SU-DHL-6 (cell line): ENCODE data around the gene INSR.

ENCODE experiments used
- CTCF ChIP-seq: fragments of 200-600 bp; sonication (generic); IDR thresholded peaks from one replicate; pipeline ENCODE4 v1.5.1; 2017; ENCODE audit warnings: antibody characterized with exemption, mild to moderate bottlenecking, low read length, moderate library complexity; ENCODE audit not compliant: insufficient read depth, poor library complexity, severe bottlenecking
- EZH2phosphoT487 ChIP-seq: fragments of 200-600 bp; sonication (generic), shearing (Covaris generic); conservative IDR thresholded peaks from 2 replicates; pipeline ENCODE4 v1.6.1; 2018; ENCODE audit warnings: mild to moderate bottlenecking, antibody characterized with exemption, low read length, moderate library complexity, mixed read lengths

- TF ChIP-seq CTCF (no peak), EZH2phosphoT487 (no peak)
Observed at GRCh38 chr19:7182489-7182888, 111.7 kb downstream of the INSR start.
